ENCODE results near the gene TMEM179B.

GRCh38 chr11:62839050-62839945 is 52.1 kb downstream of the TMEM179B start, which contains the start of gene WDR74:
- TF ChIP-seq CTCF (IDR thresholded peaks at IDR 0.05) (no peak), POLR2A (IDR thresholded peaks at IDR 0.05) (peak in 1 of 2 donors; percentile 79)

Measured in lower leg skin (tissue), 3 donors.